GM21447 (cell line): ENCODE results near the gene ECM2.

Experiments
- ATAC-seq: cut with Tn5 transposase; IDR thresholded peaks from one replicate; pipeline ENCODE4 v1.9.1; 2021; ENCODE audit not compliant: unreplicated experiment

ECM2 gene

DNA sequence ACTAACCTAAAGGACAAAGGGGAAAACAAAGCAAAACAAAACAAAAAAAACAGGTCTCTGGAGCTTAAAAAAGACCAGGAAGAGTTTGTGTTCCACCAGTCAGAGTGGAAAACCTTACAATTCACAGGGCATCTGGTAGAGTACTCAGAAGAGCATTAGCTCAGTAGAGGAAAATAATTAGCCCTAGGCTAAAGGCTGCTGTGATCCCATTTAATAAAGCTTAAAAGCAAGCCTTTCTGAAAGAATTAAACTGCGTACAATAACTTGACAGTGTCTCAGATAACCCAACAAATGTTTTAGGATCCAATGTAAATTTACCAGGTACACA lies 7.3 kb downstream of the ECM2 start:
- no peak for ATAC-seq

GRCh38 chr9:92527832-92528521 lies 7.8 kb downstream of the ECM2 start:
- ATAC-seq, result no peak

GRCh38 chr9:92527291-92527828 lies 8.4 kb downstream of the ECM2 start:
- no peak for ATAC-seq

GRCh38 chr9:92525306-92525705 lies 10.5 kb downstream of the ECM2 start:
- no peak for ATAC-seq

DNA sequence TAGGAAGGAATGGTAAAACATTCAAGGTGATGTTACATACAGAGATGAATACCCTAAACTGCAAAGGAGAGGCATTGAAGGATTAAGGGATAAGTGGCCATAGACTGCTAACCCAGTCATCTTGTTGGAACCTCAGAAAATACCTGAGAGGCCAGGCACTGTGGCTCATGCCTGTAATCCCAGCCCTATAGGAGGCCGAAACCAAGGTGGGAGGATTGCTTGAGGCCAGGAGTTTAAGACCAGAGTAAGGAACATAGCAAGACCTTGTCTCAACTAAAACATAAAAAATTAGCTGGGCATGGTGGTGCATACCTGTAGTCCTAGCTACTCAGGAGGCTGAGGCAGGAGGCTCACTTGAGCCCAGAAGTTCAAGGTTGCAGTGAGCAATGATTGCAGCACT lies 10.9 kb downstream of the ECM2 start:
- no peak for ATAC-seq

- ATAC-seq, result no peak
These were observed 12.5 kb downstream of the ECM2 start for GRCh38 chr9:92522983-92523970.

GRCh38 chr9:92520837-92521236 lies 15.0 kb downstream of the ECM2 start:
- ATAC-seq, result no peak

DNA sequence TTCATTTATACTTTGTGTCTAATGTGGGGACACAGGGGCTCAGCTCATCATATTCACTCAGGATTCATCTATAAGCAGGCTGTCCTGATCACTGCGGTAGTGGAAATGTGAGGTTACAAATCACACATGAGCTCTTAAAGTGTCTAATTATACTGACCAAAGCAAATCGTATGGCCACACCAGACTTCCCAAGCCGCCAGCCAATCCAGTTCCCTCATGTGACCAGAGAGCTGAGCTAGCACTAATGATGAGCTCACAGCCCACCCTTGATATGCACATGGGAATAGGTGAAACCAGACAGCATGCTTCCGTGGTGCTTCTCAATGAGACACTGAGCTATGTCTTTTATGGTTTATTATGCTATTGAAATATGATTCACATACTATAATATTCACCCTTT lies 17.6 kb downstream of the ECM2 start:
- no peak for ATAC-seq

GRCh38 chr9:92517046-92517445 lies 18.7 kb downstream of the ECM2 start:
- ATAC-seq, result no peak

DNA sequence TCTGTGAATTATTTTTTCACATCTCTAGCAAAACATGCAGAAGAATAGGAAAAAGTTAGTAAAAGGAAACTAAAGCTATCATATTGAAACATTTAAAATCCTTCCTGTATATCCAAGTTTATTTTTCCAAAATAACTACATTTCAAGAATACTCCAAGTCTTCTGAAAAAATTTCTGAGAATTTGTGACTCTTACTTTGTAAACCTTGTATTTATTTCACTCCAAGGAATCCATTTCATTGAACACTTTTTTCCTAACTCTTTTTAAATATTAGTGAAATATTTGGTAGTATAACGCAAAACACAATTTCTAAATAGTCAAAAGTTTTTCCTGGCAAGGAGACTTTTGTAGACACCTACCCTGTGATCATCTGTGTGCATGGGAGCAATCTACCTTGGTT lies 19.3 kb downstream of the ECM2 start:
- no peak for ATAC-seq

DNA sequence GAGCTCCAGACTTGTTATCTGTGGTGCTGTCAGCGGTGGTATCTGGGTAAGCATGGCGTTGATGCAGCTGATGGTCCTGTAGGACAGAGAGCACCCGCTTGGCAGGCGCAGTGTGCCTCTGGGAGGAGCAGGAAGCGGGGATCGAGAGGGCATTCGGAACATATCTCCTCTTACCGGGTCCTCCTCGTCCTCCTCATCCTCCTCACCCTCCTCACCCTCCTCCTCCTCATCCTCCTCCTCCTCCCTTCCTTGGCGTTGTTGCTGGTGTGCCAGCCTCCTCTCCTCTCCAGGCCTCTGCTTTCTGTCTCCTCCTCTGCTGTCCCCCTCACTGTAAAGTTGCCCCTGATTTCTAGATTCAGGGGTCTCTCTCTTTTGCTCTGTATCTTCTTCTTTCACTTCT lies 21.2 kb downstream of the ECM2 start:
- no peak for ATAC-seq

DNA sequence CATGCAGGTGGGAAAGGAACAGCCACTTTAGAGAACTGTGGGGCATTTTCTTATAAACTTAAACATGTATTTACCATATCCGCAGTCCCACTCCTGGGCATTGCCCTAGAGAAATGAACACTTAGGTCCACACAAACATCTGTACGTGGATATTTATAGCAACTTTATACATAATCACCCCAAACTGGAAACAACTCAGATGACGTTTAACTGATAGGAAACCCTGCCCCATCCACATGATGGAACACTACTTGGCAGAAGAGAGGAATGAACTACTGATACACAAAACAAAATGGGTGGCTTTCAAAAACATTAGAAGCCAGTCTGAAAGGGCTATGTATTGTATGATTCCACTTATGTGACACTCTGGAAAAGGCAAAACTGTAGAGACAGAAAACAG lies 22.4 kb downstream of the ECM2 start:
- ATAC-seq, result no peak

DNA sequence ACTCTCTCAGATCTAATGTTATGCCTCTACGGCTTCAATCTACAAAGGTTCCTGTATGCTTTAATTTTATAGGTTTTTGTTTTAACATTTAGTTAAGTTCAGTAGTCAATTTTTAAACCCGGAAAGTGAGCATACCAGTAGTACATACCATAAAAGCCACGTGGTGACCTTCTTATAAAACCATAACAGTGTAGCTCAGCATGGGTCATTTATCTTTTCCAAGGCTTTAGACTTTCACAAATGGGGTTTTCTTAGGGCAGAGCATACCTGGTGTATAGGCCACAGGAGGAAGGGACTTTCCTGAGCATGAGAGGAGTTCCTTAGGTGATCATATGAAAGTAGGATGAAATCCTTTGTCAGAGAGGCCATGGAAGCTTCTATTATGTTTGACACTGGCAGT lies 23.2 kb downstream of the ECM2 start:
- ATAC-seq, result no peak

GRCh38 chr9:92510747-92511146 lies 25.0 kb downstream of the ECM2 start:
- no peak for ATAC-seq

- no peak for ATAC-seq
These were observed 26.7 kb downstream of the ECM2 start for GRCh38 chr9:92509050-92509449.

- no peak for ATAC-seq
These were observed 27.6 kb downstream of the ECM2 start for GRCh38 chr9:92508018-92508820.

DNA sequence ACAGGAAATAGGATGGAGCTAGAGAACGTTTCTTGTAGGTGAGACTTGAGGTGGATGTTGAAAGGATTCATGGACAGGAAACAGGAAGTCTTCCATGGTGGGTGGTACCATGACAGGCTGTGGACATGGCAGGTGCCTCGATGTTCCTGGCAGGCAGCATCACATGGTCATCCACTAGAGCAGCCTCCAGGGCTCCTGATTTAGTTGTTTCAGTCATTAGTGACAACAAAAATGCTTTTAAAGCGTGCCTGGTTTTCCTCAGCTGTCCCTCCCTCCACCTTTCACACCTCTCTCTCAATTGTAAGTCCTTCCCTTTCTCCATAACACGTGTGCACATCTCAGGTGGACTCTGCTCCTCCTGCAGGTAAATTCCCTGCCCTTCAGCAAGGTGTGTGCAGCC lies 28.3 kb downstream of the ECM2 start:
- ATAC-seq, result no peak

DNA sequence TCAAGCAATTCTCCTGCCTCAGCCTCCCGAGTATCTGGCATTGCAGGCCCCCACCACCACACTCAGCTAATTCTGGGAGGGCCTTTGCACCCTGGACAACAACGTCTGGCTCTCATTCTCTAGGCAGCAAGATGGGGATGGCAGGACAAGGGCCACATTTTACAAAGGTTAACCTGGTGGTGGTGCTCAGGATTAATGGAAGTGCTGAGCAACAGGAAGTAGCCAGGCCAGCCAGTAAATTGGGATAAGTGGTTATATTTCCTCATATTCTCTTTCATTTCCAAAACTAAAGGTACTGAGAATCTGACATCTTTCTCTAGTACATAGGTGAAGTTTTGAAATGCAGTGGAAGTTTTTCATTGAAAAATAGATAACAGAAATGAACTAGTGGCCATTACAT lies 28.8 kb downstream of the ECM2 start:
- ATAC-seq, result no peak

- no peak for ATAC-seq
These were observed 29.5 kb downstream of the ECM2 start for GRCh38 chr9:92506184-92506857.

DNA sequence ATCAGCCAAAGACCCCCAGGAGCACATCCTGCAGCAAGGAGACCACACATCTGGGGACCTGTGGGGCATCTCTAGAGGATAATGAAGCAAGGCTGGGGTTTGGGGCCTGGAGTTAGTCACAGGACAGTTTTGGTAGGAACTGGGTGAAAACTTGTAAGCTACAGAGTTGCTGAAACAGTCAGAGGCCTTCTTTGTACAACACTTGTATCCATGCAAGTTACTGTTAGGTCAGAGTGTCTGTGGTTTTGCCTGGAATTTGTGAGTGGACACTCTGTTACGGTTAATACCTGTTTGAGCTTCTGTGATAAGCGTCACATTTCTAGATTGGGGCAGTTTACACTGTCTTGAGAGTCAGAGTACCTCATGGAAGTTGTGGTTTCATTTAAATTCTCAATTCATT lies 30.9 kb downstream of the ECM2 start:
- no peak for ATAC-seq

DNA sequence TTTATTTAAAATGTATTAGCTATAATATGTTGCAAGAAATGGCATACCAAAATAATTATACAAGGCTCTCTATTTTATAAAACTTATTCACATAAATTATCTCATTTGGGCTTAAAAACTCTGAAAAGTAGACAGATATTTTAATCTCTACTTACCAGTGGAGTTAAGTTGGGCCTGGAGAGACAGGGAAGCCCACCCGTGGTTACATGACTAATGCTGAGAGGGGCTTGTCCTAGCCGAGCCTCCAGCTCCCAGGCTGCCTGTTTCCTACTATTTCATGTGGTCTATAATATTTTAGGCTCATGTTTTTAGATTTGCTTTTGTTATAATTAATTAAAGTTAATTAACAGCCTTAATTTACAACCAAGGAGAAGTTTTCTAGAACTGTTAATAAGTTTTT lies 32.6 kb downstream of the ECM2 start:
- no peak for ATAC-seq
